OCI-LY7 (cell line): ENCODE results near the gene PLSCR1.

Source experiments
- EZH2phosphoT487 ChIP-seq: fragments of 200-600 bp; sonication (generic); IDR thresholded peaks from 2 replicates; pipeline ENCODE4 v1.6.1; 2018; ENCODE audit warnings: low read depth, borderline replicate concordance, mild to moderate bottlenecking, mixed run types, antibody characterized with exemption, low read length, moderate library complexity, mixed read lengths
- TF ChIP-seq, protein P1 (sequence below): fragments of 200-600 bp; sonication (generic); conservative IDR thresholded peaks from 2 replicates; pipeline ENCODE4 v1.5.1; 2014; ENCODE audit warnings: mild to moderate bottlenecking, antibody characterized with exemption, low read length, moderate library complexity, mixed read lengths

DNA sequence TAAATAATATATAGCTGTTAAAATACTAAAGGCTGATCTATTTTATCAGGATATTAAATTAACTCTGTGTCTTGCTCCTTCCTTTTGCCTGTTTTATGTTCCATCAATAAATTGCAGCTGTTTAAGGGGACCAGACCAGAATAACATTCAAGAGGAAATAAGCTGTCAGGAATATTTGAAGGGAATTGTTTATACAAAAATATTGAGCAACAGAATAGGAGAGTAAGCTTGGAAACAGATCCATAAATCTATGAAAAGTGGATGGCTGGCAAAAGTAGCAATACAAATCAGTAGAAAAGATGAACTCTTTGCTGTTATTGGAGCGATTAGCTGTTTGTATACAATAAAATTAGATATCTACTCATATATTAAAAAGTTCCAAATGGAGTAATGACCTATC is 38.9 kb downstream of the PLSCR1 start:
- TF ChIP-seq, protein P1, sequence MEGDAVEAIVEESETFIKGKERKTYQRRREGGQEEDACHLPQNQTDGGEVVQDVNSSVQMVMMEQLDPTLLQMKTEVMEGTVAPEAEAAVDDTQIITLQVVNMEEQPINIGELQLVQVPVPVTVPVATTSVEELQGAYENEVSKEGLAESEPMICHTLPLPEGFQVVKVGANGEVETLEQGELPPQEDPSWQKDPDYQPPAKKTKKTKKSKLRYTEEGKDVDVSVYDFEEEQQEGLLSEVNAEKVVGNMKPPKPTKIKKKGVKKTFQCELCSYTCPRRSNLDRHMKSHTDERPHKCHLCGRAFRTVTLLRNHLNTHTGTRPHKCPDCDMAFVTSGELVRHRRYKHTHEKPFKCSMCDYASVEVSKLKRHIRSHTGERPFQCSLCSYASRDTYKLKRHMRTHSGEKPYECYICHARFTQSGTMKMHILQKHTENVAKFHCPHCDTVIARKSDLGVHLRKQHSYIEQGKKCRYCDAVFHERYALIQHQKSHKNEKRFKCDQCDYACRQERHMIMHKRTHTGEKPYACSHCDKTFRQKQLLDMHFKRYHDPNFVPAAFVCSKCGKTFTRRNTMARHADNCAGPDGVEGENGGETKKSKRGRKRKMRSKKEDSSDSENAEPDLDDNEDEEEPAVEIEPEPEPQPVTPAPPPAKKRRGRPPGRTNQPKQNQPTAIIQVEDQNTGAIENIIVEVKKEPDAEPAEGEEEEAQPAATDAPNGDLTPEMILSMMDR = no peak
- TF ChIP-seq EZH2phosphoT487 = no peak
